Activated T-helper 1 cell treated with anti-CD3 and anti-CD28 coated beads, Interleukin-2, amount 50 U/mL, for 16 hours (primary cell): ENCODE measurements around the gene GADL1.

Experiments
- DNase-seq, 2 donors: peaks; one replicate each; pipeline ENCODE4 v3.0.0-alpha.2; 2020; ENCODE audit warnings: low read depth in 1 of 2, low spot score in 1 of 2

The GADL1 gene

DNA sequence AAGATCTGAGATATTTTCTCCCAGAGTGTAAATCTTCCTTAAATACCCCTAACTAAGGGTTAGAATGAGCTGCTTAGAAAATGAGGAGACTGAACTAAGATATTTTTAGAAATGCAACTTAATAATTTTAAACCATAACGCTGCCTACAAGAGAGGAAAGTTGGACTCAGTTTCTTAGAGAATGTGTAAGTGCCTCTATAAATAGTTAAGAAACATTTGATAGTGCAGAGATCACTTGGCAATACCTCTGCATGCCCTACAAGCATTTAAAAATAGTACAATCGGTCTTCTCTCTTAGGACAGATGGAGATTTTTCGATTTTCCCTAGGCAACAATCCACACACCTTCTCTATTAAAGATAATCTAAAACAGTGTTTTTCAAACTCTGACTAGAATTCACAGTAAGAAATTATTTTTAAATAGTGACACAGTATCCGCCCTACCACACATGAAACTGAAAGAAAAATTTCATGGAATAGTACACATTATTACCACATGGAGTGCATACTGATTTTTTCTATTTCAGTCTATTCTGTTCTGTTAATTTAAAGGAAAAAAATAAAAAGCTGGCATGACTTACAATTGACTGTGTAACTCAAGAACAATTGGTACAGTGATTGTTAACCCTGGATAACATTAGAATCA lies 83.2 kb downstream of the GADL1 start:
- DNase-seq: no peak

DNA sequence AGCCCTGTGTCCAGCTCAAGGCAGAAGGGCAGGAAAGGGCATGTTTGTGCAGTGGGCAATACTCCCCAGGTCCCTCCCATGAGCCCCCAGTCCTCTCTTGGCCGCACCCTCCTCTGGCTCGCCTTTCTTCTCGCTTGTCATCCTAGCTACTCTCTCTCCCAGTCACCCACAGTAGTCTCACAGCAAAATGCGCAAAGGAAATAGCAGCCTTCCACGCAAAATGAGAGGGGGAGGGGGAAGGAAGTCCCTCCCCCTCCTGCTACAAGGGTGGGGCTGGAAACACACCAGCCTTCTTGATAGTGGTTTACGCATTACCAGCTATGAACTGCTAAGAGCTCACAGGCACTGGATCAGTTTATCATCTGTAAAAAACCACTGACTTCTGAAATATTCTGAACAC lies 83.8 kb downstream of the GADL1 start:
- no peak for DNase-seq

- no peak for DNase-seq
These were observed 88.8 kb downstream of the GADL1 start for GRCh38 chr3:30805695-30806094.

DNA sequence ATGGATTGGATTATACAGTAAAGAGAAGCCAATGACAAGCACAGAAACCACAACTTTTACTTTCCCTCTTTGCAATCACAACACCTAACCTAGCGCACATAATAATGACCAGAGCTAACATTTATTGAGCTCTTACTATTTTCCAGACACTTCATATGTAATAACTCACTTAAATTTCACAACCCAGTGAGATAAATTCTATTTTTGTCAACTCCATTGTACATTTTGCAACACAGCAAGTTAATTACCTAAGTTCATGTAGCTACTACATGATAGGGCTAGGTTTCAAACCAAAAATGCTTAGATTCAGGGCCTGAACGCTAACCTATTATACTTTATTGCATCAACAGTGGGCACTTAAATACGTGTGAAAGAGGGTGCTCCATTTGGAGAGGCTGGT lies 89.5 kb downstream of the GADL1 start:
- DNase-seq: no peak

- no peak for DNase-seq
These were observed 99.3 kb downstream of the GADL1 start for GRCh38 chr3:30795176-30795575.

- no peak for DNase-seq
These were observed 100.7 kb downstream of the GADL1 start for GRCh38 chr3:30793740-30794139.

DNA sequence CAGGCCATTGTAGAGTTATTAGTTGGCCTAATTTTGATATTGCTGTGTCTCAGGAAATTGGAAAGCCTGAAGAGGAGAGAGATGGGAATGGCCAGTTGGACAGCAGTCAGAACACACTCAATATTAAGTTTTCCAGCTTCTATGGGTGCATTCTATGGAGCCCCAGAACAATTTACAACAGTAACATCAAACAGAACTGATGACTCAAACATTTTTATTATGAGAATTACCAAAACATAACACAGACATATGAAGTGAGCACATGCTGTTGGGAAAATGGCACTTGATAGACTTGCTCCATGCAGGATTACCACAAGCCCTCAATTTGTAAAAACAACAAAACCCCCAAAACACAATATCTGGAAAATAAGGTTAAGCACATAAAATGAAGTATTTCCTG lies 104.3 kb downstream of the GADL1 start:
- no peak for DNase-seq

GRCh38 chr3:30786365-30786764 lies 108.1 kb downstream of the GADL1 start:
- DNase-seq: no peak

DNA sequence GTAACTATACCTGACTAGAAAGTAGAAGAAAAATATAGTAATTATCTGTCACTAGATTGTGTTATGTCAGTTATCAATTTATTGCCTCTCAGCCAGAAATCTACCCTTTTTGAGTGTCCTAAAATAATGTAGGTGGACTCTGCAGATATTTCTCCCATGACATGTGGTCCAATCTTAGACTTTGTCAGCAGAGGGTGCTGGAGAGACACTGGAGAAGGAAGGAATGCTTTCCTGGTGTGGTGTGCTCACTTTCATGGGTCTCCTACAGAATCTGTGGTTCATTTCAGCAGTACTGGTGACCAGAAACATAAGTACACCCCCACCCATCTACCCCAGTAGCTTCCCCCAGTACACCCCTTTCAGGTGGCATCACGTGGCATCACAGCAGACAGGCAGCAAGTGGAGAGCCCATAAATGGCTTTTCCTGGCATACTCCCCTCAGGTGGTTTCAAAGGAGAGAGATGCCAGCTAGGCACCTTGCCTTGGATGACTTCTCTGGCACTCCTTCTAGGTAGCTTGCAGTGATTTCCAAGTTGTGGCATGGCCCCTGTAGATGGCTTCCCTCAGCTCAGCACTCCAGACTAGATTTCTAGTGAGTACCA lies 114.7 kb downstream of the GADL1 start:
- DNase-seq: no peak

GRCh38 chr3:30778933-30779332 lies 115.5 kb downstream of the GADL1 start:
- no peak for DNase-seq

DNA sequence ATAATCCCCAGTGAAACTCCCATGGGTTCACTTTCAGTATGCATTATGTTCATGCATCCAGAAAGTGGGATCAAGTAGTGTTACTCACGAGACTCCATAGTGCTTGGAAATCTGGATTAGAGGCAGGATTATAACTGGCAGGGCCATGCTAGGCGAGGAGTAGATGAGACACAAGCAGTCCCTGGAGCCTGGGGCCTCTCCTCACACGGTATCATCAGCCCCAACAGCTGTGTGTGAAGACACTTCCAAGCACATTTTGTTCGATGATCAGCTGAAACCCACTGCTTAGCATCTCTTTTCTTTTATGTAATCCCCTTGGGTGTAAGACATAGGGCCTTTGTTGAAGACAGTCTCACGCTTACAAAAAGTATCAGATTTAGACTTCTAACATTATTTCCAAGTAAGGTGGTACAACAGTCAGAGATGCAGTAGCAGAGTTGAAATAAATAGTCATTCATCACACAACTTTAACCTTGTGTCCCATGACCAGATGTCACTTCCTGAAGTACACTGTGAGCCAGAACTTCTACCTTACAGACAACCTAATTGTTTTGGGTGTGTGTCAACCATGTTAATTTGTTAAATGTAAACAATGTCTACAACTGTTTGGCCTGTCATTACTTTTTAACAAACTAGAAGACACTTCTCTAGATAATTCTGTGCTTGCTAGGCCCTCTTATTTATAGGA lies 116.9 kb downstream of the GADL1 start:
- no peak for DNase-seq

GRCh38 chr3:30776186-30776815 lies 118.2 kb downstream of the GADL1 start:
- DNase-seq: no peak

DNA sequence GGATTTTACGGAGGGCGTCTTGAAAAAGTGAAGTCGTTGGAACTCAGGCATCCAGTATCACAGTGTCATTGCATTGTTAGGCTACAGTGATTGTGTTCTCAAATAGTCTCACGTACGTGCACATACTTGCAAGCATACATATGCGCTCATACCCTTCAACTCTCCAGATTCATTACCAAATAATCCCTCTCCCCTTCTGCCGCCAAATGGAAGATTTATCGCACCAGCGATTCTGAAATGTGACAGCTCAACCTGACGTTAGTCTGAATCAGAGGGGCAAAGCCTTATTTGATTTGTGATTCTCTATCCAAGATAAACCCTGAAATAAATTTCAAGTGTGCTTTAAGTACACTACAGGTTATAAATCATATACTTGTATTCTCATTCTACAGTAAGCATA lies 119.4 kb downstream of the GADL1 start:
- DNase-seq: no peak

DNA sequence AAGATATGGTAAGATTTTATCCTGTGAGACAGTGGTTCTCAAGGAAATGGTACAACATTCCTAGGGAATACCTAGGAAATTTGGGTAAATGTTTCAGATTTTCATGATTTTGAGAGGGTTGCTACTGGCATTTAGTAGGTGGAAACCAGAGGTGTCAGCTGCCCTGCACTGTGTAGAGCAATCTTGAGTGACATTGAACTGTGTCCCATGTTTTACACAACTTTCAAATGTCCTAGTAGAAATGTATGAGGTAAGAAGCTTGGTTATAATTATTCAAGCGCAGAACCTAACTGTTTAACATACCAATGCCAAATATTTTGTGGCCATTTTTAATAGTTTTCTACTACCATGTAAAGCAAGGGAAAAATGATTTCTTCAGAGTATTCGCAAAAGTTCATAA lies 120.4 kb downstream of the GADL1 start:
- no peak for DNase-seq

DNA sequence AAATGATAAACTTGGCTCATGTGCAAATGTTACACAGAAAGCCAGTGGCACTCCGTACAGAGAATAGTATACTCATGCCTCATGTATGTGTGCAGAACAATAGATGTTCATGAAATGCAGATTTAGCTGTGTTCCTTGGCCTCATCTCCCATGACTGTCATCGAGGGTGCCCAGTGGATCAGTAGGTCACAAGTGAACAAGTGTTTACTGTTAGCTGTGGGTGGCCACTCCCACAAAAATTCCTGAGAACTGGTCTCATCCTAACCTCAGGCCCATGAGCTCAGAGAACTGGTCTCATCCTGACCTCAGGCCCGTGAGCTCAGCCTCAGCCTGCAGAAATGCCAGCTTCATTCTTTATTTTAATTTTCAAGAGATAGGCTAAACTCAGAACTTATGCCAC lies 124.1 kb downstream of the GADL1 start:
- no peak for DNase-seq

- peak; percentile 39 to 47 for DNase-seq
These were observed 125.5 kb downstream of the GADL1 start for GRCh38 chr3:30768703-30769550.

DNA sequence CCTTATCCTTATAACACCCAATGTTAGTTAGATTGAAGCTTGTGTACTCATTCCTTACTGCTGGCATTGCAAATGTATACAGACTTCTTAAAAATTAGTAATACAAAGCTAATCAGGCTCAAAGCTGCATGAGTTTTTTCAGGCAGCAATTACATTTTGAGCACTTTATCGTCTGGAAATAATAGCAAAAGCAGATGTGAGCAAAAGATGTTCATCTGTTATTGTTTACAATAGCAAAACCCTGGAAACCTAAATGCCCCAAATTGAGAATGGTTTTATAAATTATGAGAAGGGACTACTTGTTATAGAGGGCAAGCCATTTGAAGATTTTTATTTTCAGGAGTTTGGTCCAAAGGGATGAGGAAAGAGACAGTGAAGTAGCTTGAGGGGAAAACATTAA lies 126.4 kb downstream of the GADL1 start:
- no peak for DNase-seq

GRCh38 chr3:30766522-30766921 lies 127.9 kb downstream of the GADL1 start:
- no peak for DNase-seq

GRCh38 chr3:30764891-30765290 lies 129.6 kb downstream of the GADL1 start:
- no peak for DNase-seq

GRCh38 chr3:30764281-30764680 lies 130.2 kb downstream of the GADL1 start:
- no peak for DNase-seq

GRCh38 chr3:30761374-30761773 lies 133.1 kb downstream of the GADL1 start:
- DNase-seq: no peak
